H9 (cell line): ENCODE results near the gene AIPL1. TPM values are rescaled to one million over a fixed set of nuclear protein-coding genes. Genes with fewer than 3 reads are reported as not detected.

Experiments used
- DNase-seq: peaks from one replicate; pipeline ENCODE4 v3.0.0-alpha.2; 2017
- H2AFZ ChIP-seq: one replicate; pipeline ENCODE4 v1.6.1; 2013; ENCODE audit warnings: mild to moderate bottlenecking, low read length, control low read depth, moderate library complexity
- H2AK5ac ChIP-seq: 2 replicates; pipeline ENCODE4 v1.6.1; 2013; ENCODE audit warnings: low read length, control low read depth, mixed read lengths; ENCODE audit not compliant: insufficient read length
- H2BK120ac ChIP-seq: one replicate; pipeline ENCODE4 v1.6.1; 2013; ENCODE audit warnings: low read depth, mild to moderate bottlenecking, low read length, control low read depth, inconsistent platforms; ENCODE audit not compliant: poor library complexity, severe bottlenecking
- H2BK12ac ChIP-seq: 2 replicates; pipeline ENCODE4 v1.6.1; 2013; ENCODE audit warnings: low read length, control low read depth, mixed read lengths, low read depth; ENCODE audit not compliant: insufficient read length
- H2BK15ac ChIP-seq: 2 replicates; pipeline ENCODE4 v1.6.1; 2013; ENCODE audit warnings: low read depth, low read length, control low read depth
- H2BK20ac ChIP-seq: one replicate; pipeline ENCODE4 v1.6.1; 2013; ENCODE audit warnings: low read depth, mild to moderate bottlenecking, low read length, control low read depth, inconsistent platforms; ENCODE audit not compliant: poor library complexity, severe bottlenecking
- H2BK5ac ChIP-seq: 2 replicates; pipeline ENCODE4 v1.6.1; 2013; ENCODE audit warnings: low read length, control low read depth, mixed read lengths; ENCODE audit not compliant: insufficient read length
- H3K14ac ChIP-seq: 2 replicates; pipeline ENCODE4 v1.6.1; 2013; ENCODE audit warnings: low read length, control low read depth; ENCODE audit not compliant: insufficient read depth
- H3K18ac ChIP-seq: 2 replicates; pipeline ENCODE4 v1.6.1; 2013; ENCODE audit warnings: low read depth, mild to moderate bottlenecking, mixed read lengths, low read length, control low read depth; ENCODE audit not compliant: insufficient read length
- H3K23ac ChIP-seq: 2 replicates; pipeline ENCODE4 v1.6.1; 2013; ENCODE audit warnings: low read length, control low read depth, mixed read lengths, low read depth; ENCODE audit not compliant: insufficient read length
- H3K23me2 ChIP-seq: 2 replicates; pipeline ENCODE4 v1.6.1; 2013; ENCODE audit warnings: low read depth, mild to moderate bottlenecking, mixed read lengths, low read length, control low read depth; ENCODE audit not compliant: insufficient read length, poor library complexity, severe bottlenecking
- H3K27ac ChIP-seq: 2 replicates; pipeline ENCODE4 v1.5.1; 2013; ENCODE audit warnings: low read length, control low read depth, mixed read lengths, low read depth; ENCODE audit not compliant: insufficient read length
- H3K27me3 ChIP-seq: 2 replicates; pipeline ENCODE4 v1.6.1; 2013; ENCODE audit warnings: low read length, control low read depth, inconsistent platforms; ENCODE audit not compliant: insufficient read depth
- H3K4ac ChIP-seq: 2 replicates; pipeline ENCODE4 v1.6.1; 2013; ENCODE audit warnings: low read depth, mild to moderate bottlenecking, control low read depth, inconsistent platforms, low read length, moderate library complexity
- H3K4me1 ChIP-seq: 2 replicates; pipeline ENCODE4 v1.6.1; 2013; ENCODE audit warnings: low read length, control low read depth, inconsistent platforms; ENCODE audit not compliant: insufficient read depth
- H3K4me2 ChIP-seq: 2 replicates; pipeline ENCODE4 v1.6.1; 2013; ENCODE audit warnings: low read length, control low read depth, mixed read lengths; ENCODE audit not compliant: insufficient read length, insufficient read depth
- H3K56ac ChIP-seq: 2 replicates; pipeline ENCODE4 v1.6.1; 2013; ENCODE audit warnings: low read depth, mild to moderate bottlenecking, mixed read lengths, low read length, control low read depth; ENCODE audit not compliant: insufficient read length
- H3K79me1 ChIP-seq: 2 replicates; pipeline ENCODE4 v1.6.1; 2013; ENCODE audit warnings: low read depth, mild to moderate bottlenecking, moderate library complexity, low read length, control low read depth, inconsistent platforms; ENCODE audit not compliant: insufficient read depth, poor library complexity, severe bottlenecking
- H3K79me2 ChIP-seq: 2 replicates; pipeline ENCODE4 v1.6.1; 2013; ENCODE audit warnings: low read length, control low read depth, inconsistent platforms; ENCODE audit not compliant: insufficient read depth
- H3K9ac ChIP-seq: 2 replicates; pipeline ENCODE4 v1.6.1; 2013; ENCODE audit warnings: low read length, control low read depth, mixed read lengths; ENCODE audit not compliant: insufficient read length; ENCODE audit errors: extremely low read depth
- H3K9me3 ChIP-seq: one replicate; pipeline ENCODE4 v1.6.1; 2013; ENCODE audit warnings: low read depth, low read length, inconsistent platforms; ENCODE audit not compliant: control insufficient read depth
- H3T11ph ChIP-seq: one replicate; pipeline ENCODE4 v1.6.1; 2013; ENCODE audit warnings: mild to moderate bottlenecking, low read length, control low read depth, inconsistent platforms
- H4K20me1 ChIP-seq: one replicate; pipeline ENCODE4 v1.6.1; 2013; ENCODE audit not compliant: control insufficient read depth, insufficient read length, insufficient read depth
- H4K5ac ChIP-seq: 2 replicates; pipeline ENCODE4 v1.6.1; 2013; ENCODE audit warnings: low read depth, mild to moderate bottlenecking, mixed read lengths, low read length, control low read depth; ENCODE audit not compliant: insufficient read length
- H4K8ac ChIP-seq: replicated peaks from 2 replicates; pipeline ENCODE4 v1.6.1; 2013; ENCODE audit warnings: low read length, control low read depth, mixed read lengths, low read depth; ENCODE audit not compliant: insufficient read length
- H4K91ac ChIP-seq: 2 replicates; pipeline ENCODE4 v1.6.1; 2013; ENCODE audit warnings: low read depth, mild to moderate bottlenecking, moderate library complexity, mixed read lengths, low read length, control low read depth; ENCODE audit not compliant: insufficient read length
- H3K27ac Mint-ChIP-seq, 3 experiments: 2 replicates in 2 of 3; 3 replicates in 1 of 3; pipeline ENCODE4 v1.8.0; 2020 to 2021; ENCODE audit warnings: mixed read lengths in 3 of 3, mild to moderate bottlenecking in 1 of 3, moderate library complexity in 1 of 3
- H3K27me3 Mint-ChIP-seq: 2 replicates; pipeline ENCODE4 v1.8.0; 2021; ENCODE audit warnings: low read depth, mild to moderate bottlenecking, moderate library complexity, mixed read lengths
- H3K36me3 Mint-ChIP-seq, 3 experiments: 2 replicates in 2 of 3; 3 replicates in 1 of 3; pipeline ENCODE4 v1.8.0; 2020 to 2021; ENCODE audit warnings: low read depth in 3 of 3, mixed read lengths in 3 of 3; ENCODE audit not compliant: insufficient read depth in 1 of 3
- H3K4me1 Mint-ChIP-seq, 2 experiments: 2 replicates each; pipeline ENCODE4 v1.8.0; 2020; ENCODE audit warnings: mixed read lengths in 2 of 2
- H3K4me3 Mint-ChIP-seq, 2 experiments: 2 replicates in 1 of 2; 3 replicates in 1 of 2; pipeline ENCODE4 v1.8.0; 2020 to 2021; ENCODE audit warnings: mild to moderate bottlenecking in 2 of 2, mixed read lengths in 2 of 2, moderate library complexity in 1 of 2
- H3K9me3 Mint-ChIP-seq, 2 experiments: 2 replicates in 1 of 2; 3 replicates in 1 of 2; pipeline ENCODE4 v1.8.0; 2020; ENCODE audit warnings: mild to moderate bottlenecking in 2 of 2, mixed read lengths in 2 of 2, moderate library complexity in 1 of 2
- WGBS: extraction: QIAGEN DNeasy Blood & Tissue Kit; methylation state at CpG from one replicate; pipeline ENCODE4 v1.1.7; 2013; ENCODE audit warnings: missing lambda C conversion rate, low lambda C conversion rate, mixed read lengths; ENCODE audit not compliant: insufficient read length; ENCODE audit errors: extremely low coverage; 5-methylcytosine and 5-hydroxymethylcytosine counted together
- total RNA-seq: library from RNA; stranded (reverse); gene quantifications from 2 replicates; pipeline ENCODE4 v1.2.1, GENCODE V29; 2021
- TF ChIP-seq, protein P1 (sequence below): fragments of 200-600 bp; sonication (generic); conservative IDR thresholded peaks from 3 replicates; pipeline ENCODE4 v1.8.0; 2021; ENCODE audit warnings: antibody characterized with exemption, mild to moderate bottlenecking

Gene AIPL1
- total RNA-seq, 1 experiment from 2014 or later: 0.57 TPM

DNA sequence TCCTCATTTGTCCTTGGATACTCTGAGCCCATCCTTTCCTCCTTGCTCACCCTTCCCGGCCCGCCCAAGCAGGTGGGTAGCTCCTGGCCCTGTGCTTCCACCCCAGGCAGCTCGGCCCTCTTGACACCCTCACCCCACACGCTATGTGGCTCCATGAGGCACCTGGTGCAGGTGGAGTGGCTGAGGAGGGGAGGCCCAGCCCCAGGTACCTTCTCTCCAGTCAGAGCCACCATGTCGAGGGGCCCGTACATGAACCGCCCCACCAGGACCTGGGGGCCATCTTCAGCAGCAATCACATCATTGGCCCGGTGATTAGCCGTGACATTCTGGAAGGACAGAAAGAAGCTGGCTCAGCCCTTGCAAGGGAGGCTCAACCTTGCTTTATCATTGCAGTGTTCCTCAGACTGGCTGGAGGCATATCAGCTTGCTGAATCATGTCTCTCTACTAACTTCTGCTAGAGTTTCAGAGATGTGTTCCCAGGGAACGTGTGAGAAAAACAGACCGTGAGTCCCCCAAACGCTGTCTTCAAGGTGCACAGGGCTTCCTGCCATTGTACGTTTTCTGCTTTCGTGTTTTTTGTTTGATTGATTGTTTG lies 29.6 kb upstream of the AIPL1 start:
- no peak overlapping the region for H3K18ac ChIP-seq
- Mint-ChIP-seq H3K36me3 (no peaks in the 10 kb centered on the region; a peak in 2 of 7 replicates), H3K9me3 (peaks cover 0 to 3% of the 10 kb centered on the region in 2 experiments; a peak in 2 of 5 replicates), H3K4me1 (peaks cover 26 to 43% of the 10 kb centered on the region in 2 experiments), H3K4me3 (no peak overlapping the region), H3K27me3 (peaks cover 3% of the 10 kb centered on the region), H3K27ac (no peak overlapping the region)
- TF ChIP-seq, protein P1, sequence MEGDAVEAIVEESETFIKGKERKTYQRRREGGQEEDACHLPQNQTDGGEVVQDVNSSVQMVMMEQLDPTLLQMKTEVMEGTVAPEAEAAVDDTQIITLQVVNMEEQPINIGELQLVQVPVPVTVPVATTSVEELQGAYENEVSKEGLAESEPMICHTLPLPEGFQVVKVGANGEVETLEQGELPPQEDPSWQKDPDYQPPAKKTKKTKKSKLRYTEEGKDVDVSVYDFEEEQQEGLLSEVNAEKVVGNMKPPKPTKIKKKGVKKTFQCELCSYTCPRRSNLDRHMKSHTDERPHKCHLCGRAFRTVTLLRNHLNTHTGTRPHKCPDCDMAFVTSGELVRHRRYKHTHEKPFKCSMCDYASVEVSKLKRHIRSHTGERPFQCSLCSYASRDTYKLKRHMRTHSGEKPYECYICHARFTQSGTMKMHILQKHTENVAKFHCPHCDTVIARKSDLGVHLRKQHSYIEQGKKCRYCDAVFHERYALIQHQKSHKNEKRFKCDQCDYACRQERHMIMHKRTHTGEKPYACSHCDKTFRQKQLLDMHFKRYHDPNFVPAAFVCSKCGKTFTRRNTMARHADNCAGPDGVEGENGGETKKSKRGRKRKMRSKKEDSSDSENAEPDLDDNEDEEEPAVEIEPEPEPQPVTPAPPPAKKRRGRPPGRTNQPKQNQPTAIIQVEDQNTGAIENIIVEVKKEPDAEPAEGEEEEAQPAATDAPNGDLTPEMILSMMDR: no peak
- H2BK12ac ChIP-seq: no peak overlapping the region
- no peak overlapping the region for H2AK5ac ChIP-seq
- no peaks in the 10 kb centered on the region for H3K79me1 ChIP-seq
- no peak overlapping the region for H4K5ac ChIP-seq
- H3K9me3 ChIP-seq: no peaks in the 10 kb centered on the region
- H3K79me2 ChIP-seq: no peaks in the 10 kb centered on the region
- H2AFZ ChIP-seq: no peak overlapping the region
- no peaks in the 10 kb centered on the region for H4K20me1 ChIP-seq
- no peak overlapping the region; the same call in 1 of the 2 replicates for H3K14ac ChIP-seq
- H2BK5ac ChIP-seq: no peak overlapping the region
- no peak overlapping the region for H2BK15ac ChIP-seq
- no peak overlapping the region for H2BK120ac ChIP-seq
- no peak overlapping the region for H4K8ac ChIP-seq
- DNase-seq: no peak
- H3K4ac ChIP-seq: no peak overlapping the region
- H3K27ac ChIP-seq: no peak overlapping the region
- no peak overlapping the region for H4K91ac ChIP-seq
- no peaks in the 10 kb centered on the region; the same call in 1 of the 2 replicates for H3K27me3 ChIP-seq
- no peak overlapping the region for H3K9ac ChIP-seq
- peaks cover 8% of the 10 kb centered on the region; the same call in 1 of the 2 replicates for H3K4me1 ChIP-seq
- H3T11ph ChIP-seq: no peak overlapping the region
- no CpG with 5 or more reads among the region's 14 CpGs for WGBS
- no peak overlapping the region for H3K23ac ChIP-seq
- H3K4me2 ChIP-seq: no peak overlapping the region
- no peak overlapping the region for H2BK20ac ChIP-seq
- H3K56ac ChIP-seq: no peak overlapping the region
- H3K23me2 ChIP-seq: no peaks in the 10 kb centered on the region
